SW480 (cell line): ENCODE results near the gene BGN.

ENCODE experiments used
- DNase-seq: peaks from one replicate; pipeline ENCODE4 v3.0.0-alpha.2; 2016; ENCODE audit warnings: low spot score

BGN gene

GRCh38 chrX:153494541-153495361 is at the start of gene BGN:
TSS of gene BGN (plus strand) at chrX:153494980. CDS start at chrX:153504632, 9,652 bp downstream.
- DNase-seq = no peak

GRCh38 chrX:153445106-153445855 is 49.5 kb upstream of the BGN start:
- no peak for DNase-seq

- no peak for DNase-seq
Measured at GRCh38 chrX:153445856-153446635, 48.7 kb upstream of the BGN start, which contains the start of gene TREX2. TSS of gene TREX2 (minus strand) at chrX:153446056. CDS start at chrX:153445430, 626 bp downstream.

GRCh38 chrX:153446636-153446936 is 48.2 kb upstream of the BGN start:
- no peak for DNase-seq

GRCh38 chrX:153446950-153447580 is 47.7 kb upstream of the BGN start:
- DNase-seq = no peak

- DNase-seq = no peak
Measured at GRCh38 chrX:153447581-153447960, 47.2 kb upstream of the BGN start.

- DNase-seq = no peak
Measured at GRCh38 chrX:153448556-153449367, 46.0 kb upstream of the BGN start.

GRCh38 chrX:153449368-153450113 is 45.2 kb upstream of the BGN start:
- no peak for DNase-seq

- no peak for DNase-seq
Measured at GRCh38 chrX:153450114-153450948, 44.4 kb upstream of the BGN start.

GRCh38 chrX:153450949-153451277 is 43.9 kb upstream of the BGN start:
- DNase-seq = no peak

- DNase-seq = no peak
Measured at GRCh38 chrX:153454901-153455550, 39.8 kb upstream of the BGN start.

GRCh38 chrX:153455571-153455970 is 39.2 kb upstream of the BGN start:
- no peak for DNase-seq

GRCh38 chrX:153456161-153456560 is 38.6 kb upstream of the BGN start:
- DNase-seq = no peak

- no peak for DNase-seq
Measured at GRCh38 chrX:153456704-153457103, 38.1 kb upstream of the BGN start.

- DNase-seq = no peak
Measured at GRCh38 chrX:153457136-153457825, 37.5 kb upstream of the BGN start.

- DNase-seq = no peak
Measured at GRCh38 chrX:153457827-153458466, 36.8 kb upstream of the BGN start.

- no peak for DNase-seq
Measured at GRCh38 chrX:153458476-153458875, 36.3 kb upstream of the BGN start.

- no peak for DNase-seq
Measured at GRCh38 chrX:153459986-153460385, 34.8 kb upstream of the BGN start.
